ENCODE data around the gene DSG3.
"Not testable (repeated sequence)": the region's sequence is repeated elsewhere in the genome, so short reads cannot be mapped to it uniquely, and the experiment has no call there.

The DSG3 gene

DNA sequence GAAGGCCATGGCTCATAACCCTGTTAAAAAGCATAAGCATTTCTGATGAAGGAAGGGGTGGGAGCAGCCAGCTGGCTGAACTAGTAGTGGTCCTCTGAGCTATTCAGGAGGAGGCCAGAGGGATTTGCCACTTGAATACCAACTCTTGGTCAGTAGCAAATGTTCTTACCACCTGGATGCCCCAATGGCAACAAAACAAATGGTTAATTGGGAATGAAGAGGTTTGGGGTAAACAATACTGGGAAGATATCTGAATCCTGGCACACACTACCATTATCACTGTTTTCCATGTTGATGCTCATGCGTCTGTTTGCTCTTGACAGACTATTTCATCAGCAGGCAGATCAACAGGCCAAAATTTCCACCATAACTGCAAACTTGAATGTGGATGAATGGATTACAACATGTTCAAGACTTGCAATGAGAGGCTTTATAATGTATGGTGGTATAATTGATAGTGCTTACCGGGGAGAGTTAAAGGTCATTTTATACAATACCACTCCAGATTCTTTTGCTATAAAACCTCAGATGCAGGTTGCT is 47.2 kb downstream of the DSG3 start:
- not testable (repeated sequence) for DNase-seq

GRCh38 chr18:31497404-31497835 is 49.9 kb downstream of the DSG3 start:
- DNase-seq = no peak

- no peak for DNase-seq
These were observed 50.5 kb downstream of the DSG3 start, which contains the start of gene DSG2 for GRCh38 chr18:31497836-31498573. DSG2 (plus strand) TSS chr18:31498177; CDS start chr18:31498252, 75 bp downstream.

DNA sequence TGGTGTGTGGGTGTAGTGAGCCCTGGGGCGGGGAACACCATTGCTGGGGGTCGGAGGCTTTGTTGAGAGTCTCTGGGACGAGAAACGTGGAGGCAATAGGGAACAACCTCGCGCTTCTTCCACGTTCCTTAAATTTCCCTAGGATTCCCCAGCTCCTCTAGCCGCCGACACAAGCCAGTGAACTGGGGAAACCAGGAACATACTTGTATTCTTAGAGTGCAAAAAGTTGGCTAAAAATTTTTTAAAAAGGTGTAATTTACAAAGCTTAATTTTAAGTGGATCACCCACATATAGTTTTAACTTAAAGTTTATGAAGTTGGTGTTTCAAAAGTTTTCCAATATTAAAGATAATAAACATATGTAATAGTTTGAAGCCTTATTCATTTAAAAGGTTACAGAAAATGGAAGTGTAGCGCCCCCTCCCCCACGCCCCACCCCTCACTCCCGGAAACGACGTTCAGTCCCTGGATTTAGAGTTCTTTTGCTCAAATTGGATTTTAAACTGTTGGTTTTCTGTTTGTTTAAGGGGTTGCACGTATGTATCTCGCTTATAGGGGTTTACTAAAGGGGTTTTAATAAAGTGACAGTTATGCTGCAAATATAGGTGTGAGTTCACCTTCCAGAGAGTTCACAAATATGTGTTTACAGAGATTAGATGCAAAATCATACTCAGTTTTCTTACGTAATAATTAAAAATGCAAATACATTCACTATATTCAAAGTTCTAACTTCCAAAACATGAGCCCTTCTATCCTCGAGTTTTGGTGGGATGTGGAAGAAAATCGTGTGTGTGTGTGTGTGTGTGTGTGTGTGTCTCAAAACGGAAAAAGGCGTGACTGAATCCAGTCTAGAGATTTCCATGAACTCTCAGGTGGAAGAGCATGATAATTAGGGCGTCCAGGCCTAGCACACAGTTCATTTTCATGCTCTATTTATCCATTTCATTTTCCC is 51.3 kb downstream of the DSG3 start:
- DNase-seq = no peak

GRCh38 chr18:31500051-31500688 is 52.6 kb downstream of the DSG3 start:
- DNase-seq = no peak

DNA sequence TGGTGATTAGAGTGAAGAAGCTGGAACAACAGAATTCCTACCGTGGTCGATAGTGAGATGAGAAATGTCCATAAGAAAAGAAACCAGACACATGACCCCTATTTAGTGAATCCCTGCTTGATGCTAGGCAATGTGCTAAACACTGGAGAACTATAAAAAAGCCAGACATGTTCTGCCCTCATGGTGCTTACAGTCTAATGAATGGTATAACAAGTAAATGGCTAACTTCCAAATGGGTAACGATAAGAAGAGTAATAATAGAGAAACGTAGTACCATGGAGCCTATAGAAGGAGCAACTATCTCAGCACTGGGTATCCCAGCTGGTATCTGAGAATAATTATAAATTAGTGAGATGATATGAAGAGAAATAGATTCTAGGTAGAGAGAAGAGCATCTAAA is 55.5 kb downstream of the DSG3 start:
- DNase-seq = no peak

GRCh38 chr18:31504455-31505147 is 57.1 kb downstream of the DSG3 start:
- no peak for DNase-seq

DNA sequence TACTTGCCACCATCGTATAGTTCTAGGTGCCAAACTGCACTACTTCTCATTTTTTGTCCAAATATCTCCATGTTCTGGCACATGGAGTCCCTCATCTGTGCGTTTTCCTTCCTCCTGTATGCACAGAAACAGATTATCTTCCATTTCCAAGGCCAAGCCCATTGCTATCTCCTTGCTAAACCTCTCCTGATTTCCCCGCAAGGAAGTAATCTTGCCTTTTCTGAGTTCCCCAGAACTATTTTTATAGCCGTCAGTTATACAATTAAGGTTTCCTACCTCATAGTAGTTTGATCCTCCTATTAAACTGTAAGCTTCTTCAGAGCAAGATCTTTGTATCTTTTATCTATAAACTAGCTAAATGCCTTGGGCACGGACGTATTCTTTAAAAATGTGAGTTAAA is 57.6 kb downstream of the DSG3 start:
- DNase-seq = no peak

DNA sequence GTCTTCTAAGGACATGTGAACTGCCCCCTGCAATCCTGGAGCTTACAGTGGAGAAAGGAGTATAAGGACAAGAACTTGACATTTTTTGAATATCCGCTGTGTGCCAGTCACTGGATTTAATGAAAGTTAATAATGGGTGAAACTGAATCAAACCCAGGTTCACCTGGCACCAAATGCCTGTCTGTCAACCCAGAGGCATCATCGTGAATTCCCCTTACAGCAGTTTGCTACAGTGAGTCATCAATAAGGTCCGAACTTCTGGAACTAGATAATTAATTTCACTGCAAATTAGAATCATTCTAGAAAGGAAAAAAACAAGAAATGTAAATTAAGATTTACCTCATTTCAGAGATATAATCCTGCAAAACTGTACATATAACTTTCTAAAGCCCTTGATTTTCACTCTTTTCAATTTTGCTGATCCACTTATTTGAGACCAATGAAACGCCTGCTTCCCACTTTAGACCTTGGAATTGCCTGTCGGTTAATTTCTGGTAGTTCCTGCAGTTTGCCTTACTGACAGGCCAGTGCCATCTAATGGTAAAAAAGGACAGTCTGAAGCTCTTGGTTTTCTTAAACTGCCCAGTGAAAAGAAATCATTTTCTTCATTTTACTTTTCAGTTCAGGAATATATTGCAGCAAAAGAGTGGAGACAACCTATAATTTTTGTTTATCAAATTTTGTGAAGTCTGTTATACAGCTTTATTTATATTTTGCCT is 58.6 kb downstream of the DSG3 start:
- no peak for DNase-seq

- DNase-seq = not testable (repeated sequence)
These were observed 59.6 kb downstream of the DSG3 start for GRCh38 chr18:31507124-31507523.

GRCh38 chr18:31508781-31509180 is 61.2 kb downstream of the DSG3 start:
- DNase-seq = no peak

GRCh38 chr18:31509571-31509970 is 62.0 kb downstream of the DSG3 start:
- no peak for DNase-seq

DNA sequence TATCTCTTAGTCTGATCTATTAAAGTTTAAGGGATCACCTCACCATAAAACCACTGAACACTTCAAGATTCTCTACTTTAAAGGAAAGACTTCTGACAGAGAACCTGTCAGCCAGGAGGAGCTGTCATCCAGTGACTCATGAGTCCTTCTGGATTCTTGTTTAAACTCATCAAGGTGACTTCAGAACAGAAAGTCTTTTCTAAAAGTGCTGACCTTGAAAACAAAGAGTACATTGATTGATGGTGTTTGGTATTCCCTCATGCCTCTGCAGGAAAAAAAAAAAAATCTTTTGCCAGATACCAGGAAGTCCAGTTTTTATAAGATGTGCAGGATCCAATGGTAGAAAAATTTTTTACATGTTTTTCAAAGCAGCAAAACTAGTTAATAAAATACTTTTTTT is 62.8 kb downstream of the DSG3 start:
- no peak for DNase-seq

GRCh38 chr18:31511098-31511497 is 63.6 kb downstream of the DSG3 start:
- no peak for DNase-seq

GRCh38 chr18:31512203-31512764 is 64.7 kb downstream of the DSG3 start:
- DNase-seq = no peak

- no peak for DNase-seq
These were observed 65.8 kb downstream of the DSG3 start for GRCh38 chr18:31513189-31513935.

- no peak for DNase-seq
These were observed 68.9 kb downstream of the DSG3 start for GRCh38 chr18:31516437-31516836.

- DNase-seq = no peak
These were observed 78.8 kb downstream of the DSG3 start for GRCh38 chr18:31526374-31526773.
